ENCODE measurements around the gene CGB2. TPM values are rescaled to one million over a fixed set of nuclear protein-coding genes. Genes with fewer than 3 reads are reported as not detected.

The CGB2 gene
- total and polyA plus RNA-seq, 9 of the 15 experiments (the other 6 are each of a cell fraction or from before 2014, with no cell fraction given), result 0.22 TPM; not detected in 8

DNA sequence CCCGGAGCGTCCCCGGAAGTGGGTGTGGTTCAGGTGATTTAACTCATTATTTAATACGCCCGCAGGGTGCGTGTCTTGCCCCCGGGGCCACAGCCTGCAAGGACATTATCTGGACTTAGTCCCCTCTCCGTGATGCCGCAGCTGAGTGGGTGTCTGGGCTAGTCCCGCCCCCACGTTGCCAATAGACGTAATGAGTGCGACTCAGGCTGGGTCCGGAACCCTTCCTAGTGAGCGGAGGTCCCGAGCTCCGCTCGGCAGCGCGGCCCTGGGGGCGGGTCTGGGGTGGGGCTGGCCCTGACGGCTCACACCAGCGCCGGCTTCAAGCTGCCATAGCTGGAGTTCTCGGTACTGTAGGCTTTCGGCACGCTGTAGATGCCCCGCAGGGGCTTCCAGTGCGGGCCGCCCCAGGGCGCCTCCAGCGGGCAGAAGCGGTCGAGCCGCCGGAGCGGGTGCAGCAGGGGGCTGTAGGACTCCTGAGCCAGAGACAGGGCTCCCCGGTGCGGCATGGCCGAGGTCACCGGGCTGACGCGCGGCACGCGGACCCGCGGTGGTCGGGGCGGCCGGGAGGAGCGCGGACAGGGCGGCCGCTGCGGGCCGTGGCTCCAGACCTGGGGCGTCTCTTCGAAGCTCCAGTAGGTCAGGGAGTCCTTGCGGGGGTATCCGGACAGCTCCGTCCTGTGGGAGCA, 13.9 kb upstream of the CGB2 start (continued):
- TF ChIP-seq ELF1 (tag; IDR thresholded peaks at IDR 0.05) (no peak), PHF8 (IDR thresholded peaks at IDR 0.05; ENCODE audit: borderline replicate concordance, low read length) (no peak), NR1H2 (CRISPR knock-in tag; IDR thresholded peaks at IDR 0.05) (no peak), MAFK (IDR thresholded peaks at IDR 0.05; ENCODE audit: low read length) (no peak), DPF2 (IDR thresholded peaks at IDR 0.05) (no peak), ZNF586 (CRISPR knock-in tag; conservative IDR thresholded peaks at IDR 0.05) (no peak), RBM22 (IDR thresholded peaks at IDR 0.05; ENCODE audit: low read depth, low read length, poor library complexity, severe bottlenecking) (no peak), FOXP1 (CRISPR knock-in tag; IDR thresholded peaks at IDR 0.05) (0 out of 2 replicates have a peak, but pooled peaks have one; percentile 39), MIER1 (IDR thresholded peaks at IDR 0.05; ENCODE audit: low read depth) (no peak), MTA3 (IDR thresholded peaks at IDR 0.05; ENCODE audit: borderline replicate concordance) (no peak), GATA2 (CRISPR knock-in tag; IDR thresholded peaks at IDR 0.05) (no peak), BMI1 (IDR thresholded peaks at IDR 0.05; ENCODE audit: low read length) (no peak), CBX5 (IDR thresholded peaks at IDR 0.05; ENCODE audit: borderline replicate concordance, low read depth) (no peak), XRCC3 (IDR thresholded peaks at IDR 0.05) (no peak), ARID1B (IDR thresholded peaks at IDR 0.05) (no peak), ZNF695 (CRISPR knock-in tag; IDR thresholded peaks at IDR 0.05) (0 out of 2 replicates have a peak, but pooled peaks have one; percentile 48), ARNT (IDR thresholded peaks at IDR 0.05) (no peak), ZNF507 (tag; conservative IDR thresholded peaks at IDR 0.05) (no peak)
- TF ChIP-seq, protein P1, sequence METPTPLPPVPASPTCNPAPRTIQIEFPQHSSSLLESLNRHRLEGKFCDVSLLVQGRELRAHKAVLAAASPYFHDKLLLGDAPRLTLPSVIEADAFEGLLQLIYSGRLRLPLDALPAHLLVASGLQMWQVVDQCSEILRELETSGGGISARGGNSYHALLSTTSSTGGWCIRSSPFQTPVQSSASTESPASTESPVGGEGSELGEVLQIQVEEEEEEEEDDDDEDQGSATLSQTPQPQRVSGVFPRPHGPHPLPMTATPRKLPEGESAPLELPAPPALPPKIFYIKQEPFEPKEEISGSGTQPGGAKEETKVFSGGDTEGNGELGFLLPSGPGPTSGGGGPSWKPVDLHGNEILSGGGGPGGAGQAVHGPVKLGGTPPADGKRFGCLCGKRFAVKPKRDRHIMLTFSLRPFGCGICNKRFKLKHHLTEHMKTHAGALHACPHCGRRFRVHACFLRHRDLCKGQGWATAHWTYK (CRISPR knock-in tag; IDR thresholded peaks at IDR 0.05), result no peak
- TF ChIP-seq, protein P2, sequence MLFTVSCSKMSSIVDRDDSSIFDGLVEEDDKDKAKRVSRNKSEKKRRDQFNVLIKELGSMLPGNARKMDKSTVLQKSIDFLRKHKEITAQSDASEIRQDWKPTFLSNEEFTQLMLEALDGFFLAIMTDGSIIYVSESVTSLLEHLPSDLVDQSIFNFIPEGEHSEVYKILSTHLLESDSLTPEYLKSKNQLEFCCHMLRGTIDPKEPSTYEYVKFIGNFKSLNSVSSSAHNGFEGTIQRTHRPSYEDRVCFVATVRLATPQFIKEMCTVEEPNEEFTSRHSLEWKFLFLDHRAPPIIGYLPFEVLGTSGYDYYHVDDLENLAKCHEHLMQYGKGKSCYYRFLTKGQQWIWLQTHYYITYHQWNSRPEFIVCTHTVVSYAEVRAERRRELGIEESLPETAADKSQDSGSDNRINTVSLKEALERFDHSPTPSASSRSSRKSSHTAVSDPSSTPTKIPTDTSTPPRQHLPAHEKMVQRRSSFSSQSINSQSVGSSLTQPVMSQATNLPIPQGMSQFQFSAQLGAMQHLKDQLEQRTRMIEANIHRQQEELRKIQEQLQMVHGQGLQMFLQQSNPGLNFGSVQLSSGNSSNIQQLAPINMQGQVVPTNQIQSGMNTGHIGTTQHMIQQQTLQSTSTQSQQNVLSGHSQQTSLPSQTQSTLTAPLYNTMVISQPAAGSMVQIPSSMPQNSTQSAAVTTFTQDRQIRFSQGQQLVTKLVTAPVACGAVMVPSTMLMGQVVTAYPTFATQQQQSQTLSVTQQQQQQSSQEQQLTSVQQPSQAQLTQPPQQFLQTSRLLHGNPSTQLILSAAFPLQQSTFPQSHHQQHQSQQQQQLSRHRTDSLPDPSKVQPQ (CRISPR knock-in tag; IDR thresholded peaks at IDR 0.05; ENCODE audit: borderline replicate concordance), result no peak
- TF ChIP-seq, protein P3, sequence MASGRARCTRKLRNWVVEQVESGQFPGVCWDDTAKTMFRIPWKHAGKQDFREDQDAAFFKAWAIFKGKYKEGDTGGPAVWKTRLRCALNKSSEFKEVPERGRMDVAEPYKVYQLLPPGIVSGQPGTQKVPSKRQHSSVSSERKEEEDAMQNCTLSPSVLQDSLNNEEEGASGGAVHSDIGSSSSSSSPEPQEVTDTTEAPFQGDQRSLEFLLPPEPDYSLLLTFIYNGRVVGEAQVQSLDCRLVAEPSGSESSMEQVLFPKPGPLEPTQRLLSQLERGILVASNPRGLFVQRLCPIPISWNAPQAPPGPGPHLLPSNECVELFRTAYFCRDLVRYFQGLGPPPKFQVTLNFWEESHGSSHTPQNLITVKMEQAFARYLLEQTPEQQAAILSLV (tag; IDR thresholded peaks at IDR 0.05), result no peak

Data from K562 (cell line).